ENCODE data around the gene ZNF644.

Gene ZNF644

DNA sequence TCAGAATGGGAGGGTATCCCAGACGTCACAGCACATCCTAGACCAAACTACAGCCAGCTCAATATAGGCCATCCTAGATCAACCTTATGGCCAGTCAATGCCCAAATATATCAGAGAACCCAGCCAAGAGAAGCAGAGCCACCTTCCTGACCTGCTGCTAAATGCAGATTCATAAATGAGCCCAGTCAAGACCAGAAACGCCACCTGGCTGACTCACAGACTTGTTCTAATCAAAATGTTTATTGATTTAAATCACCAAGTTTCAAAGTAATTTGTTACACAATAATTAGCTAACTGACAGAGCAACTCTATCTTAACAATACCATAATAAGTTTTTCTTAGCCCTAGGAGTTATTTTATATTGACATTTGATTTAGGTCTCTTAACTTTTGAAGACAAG is 28.6 kb downstream of the ZNF644 start:
- Histone ChIP-seq H3K36me3 (ENCODE audit: control insufficient read depth, insufficient read depth, low read length) (peaks cover 2% of the 10 kb centered on the region; the same call in 1 of the 2 replicates), H3K27me3 (replicated peaks; ENCODE audit: control insufficient read depth, insufficient read depth, low read length) (no peaks in the 10 kb centered on the region)
- no peak for DNase-seq (ENCODE audit: extremely low read depth, insufficient read length)

DNA sequence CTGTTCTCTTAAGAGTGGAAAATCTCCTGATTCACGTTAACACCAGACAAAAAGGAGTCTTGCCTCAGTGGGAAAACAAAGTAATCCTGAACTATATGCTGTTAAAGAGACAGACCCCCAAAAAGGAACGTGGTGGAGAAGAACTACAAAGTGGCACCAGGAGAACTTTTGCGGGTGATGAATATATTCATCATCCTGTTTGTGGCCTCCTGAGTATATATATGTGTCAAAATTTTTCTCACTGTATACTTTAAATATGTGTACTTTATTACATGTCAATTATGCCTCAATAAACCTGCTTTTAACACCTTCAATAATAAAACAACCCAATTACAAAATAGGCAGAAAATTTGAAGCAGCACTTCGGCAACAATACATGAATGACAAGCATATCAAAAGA is 31.1 kb downstream of the ZNF644 start:
- no peak for DNase-seq (ENCODE audit: extremely low read depth, insufficient read length)
- TF ChIP-seq, protein P1, sequence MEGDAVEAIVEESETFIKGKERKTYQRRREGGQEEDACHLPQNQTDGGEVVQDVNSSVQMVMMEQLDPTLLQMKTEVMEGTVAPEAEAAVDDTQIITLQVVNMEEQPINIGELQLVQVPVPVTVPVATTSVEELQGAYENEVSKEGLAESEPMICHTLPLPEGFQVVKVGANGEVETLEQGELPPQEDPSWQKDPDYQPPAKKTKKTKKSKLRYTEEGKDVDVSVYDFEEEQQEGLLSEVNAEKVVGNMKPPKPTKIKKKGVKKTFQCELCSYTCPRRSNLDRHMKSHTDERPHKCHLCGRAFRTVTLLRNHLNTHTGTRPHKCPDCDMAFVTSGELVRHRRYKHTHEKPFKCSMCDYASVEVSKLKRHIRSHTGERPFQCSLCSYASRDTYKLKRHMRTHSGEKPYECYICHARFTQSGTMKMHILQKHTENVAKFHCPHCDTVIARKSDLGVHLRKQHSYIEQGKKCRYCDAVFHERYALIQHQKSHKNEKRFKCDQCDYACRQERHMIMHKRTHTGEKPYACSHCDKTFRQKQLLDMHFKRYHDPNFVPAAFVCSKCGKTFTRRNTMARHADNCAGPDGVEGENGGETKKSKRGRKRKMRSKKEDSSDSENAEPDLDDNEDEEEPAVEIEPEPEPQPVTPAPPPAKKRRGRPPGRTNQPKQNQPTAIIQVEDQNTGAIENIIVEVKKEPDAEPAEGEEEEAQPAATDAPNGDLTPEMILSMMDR (IDR thresholded peaks at IDR 0.05; ENCODE audit: insufficient read depth, low read length, poor library complexity, severe bottlenecking) = no peak
- Histone ChIP-seq H3K27me3 (replicated peaks; ENCODE audit: control insufficient read depth, insufficient read depth, low read length) (no peaks in the 10 kb centered on the region), H3K36me3 (ENCODE audit: control insufficient read depth, insufficient read depth, low read length) (no peaks in the 10 kb centered on the region; the same call in none of the 2 replicates), H3K4me3 (replicated peaks; ENCODE audit: low read depth, low read length) (no peak overlapping the region)

More for the DNA sequence above, 28.6 kb downstream of the ZNF644 start:
- TF ChIP-seq, protein P1 (IDR thresholded peaks at IDR 0.05; ENCODE audit: insufficient read depth, low read length, poor library complexity, severe bottlenecking) = no peak
- no peak overlapping the region for H3K4me3 ChIP-seq (replicated peaks; ENCODE audit: low read depth, low read length)

DNA sequence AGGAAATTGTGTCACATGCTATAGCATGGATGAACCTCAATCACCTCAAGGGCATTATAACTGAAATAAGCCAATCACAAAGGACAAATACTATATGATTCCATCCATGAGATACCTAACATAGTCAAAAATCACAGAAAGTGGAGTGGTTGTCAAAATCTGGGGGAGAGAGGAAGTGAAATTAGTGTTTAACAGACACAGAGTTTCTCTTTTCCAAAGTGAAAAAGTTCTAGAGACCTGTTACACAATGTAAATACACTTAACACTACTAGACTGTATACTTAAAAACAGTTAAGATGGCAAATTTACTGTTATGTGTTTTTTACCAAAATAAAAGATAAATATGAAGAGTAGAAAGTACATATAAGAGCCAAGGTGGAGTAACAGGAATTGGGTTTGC is 31.8 kb downstream of the ZNF644 start:
- H3K4me3 ChIP-seq (replicated peaks; ENCODE audit: low read depth, low read length) = no peak overlapping the region
- TF ChIP-seq, protein P1 (IDR thresholded peaks at IDR 0.05; ENCODE audit: insufficient read depth, low read length, poor library complexity, severe bottlenecking) = no peak
- peak; percentile 24 for DNase-seq (ENCODE audit: extremely low read depth, insufficient read length)
- no peaks in the 10 kb centered on the region; the same call in none of the 2 replicates for H3K36me3 ChIP-seq (ENCODE audit: control insufficient read depth, insufficient read depth, low read length)
- no peaks in the 10 kb centered on the region for H3K27me3 ChIP-seq (replicated peaks; ENCODE audit: control insufficient read depth, insufficient read depth, low read length)

DNA sequence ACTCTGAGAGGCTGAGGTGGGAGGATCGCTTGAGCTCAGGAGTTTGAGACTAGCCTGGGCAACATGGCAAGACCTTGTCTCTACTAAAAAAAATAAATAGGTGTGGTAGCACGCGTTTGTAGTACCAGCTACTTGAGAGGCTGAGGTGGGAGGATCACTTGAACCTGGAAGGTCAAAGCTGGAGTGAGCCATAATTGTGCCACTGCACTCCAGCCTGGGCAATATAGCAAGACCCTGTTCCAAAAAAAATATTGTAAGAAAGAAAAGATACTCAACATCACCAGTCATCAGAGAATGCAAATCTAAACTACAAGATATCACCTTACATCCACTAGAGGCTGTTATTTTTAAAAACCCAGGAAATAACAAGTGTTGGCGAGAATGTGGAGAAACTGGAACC is 32.5 kb downstream of the ZNF644 start:
- Histone ChIP-seq H3K36me3 (ENCODE audit: control insufficient read depth, insufficient read depth, low read length) (no peaks in the 10 kb centered on the region; the same call in none of the 2 replicates), H3K4me3 (replicated peaks; ENCODE audit: low read depth, low read length) (no peak overlapping the region), H3K27me3 (replicated peaks; ENCODE audit: control insufficient read depth, insufficient read depth, low read length) (no peaks in the 10 kb centered on the region)
- DNase-seq (ENCODE audit: extremely low read depth, insufficient read length) = no peak
- TF ChIP-seq, protein P1 (IDR thresholded peaks at IDR 0.05; ENCODE audit: insufficient read depth, low read length, poor library complexity, severe bottlenecking) = no peak

DNA sequence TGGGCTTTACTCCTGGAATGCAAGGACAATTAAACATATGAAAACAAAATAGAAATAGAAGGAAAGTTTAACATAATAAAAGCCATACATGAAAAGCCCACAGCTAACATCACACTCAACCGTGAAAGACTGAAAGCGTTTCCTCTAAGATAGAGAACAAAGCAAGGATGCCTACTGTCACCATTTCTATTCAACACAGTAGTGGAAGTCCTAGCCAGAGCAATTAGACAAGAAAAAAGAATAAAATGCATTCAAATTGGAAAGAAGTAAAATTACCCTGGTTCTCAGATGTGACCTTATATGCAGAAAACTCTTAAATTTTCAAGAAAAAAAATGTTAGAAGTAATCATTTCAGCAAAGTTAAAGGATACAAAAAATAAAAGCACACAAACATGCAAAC is 34.0 kb downstream of the ZNF644 start:
- Histone ChIP-seq H3K36me3 (ENCODE audit: control insufficient read depth, insufficient read depth, low read length) (no peaks in the 10 kb centered on the region; the same call in 1 of the 2 replicates), H3K4me3 (replicated peaks; ENCODE audit: low read depth, low read length) (no peak overlapping the region), H3K27me3 (replicated peaks; ENCODE audit: control insufficient read depth, insufficient read depth, low read length) (no peaks in the 10 kb centered on the region)
- TF ChIP-seq, protein P1 (IDR thresholded peaks at IDR 0.05; ENCODE audit: insufficient read depth, low read length, poor library complexity, severe bottlenecking) = no peak
- DNase-seq (ENCODE audit: extremely low read depth, insufficient read length) = no peak

DNA sequence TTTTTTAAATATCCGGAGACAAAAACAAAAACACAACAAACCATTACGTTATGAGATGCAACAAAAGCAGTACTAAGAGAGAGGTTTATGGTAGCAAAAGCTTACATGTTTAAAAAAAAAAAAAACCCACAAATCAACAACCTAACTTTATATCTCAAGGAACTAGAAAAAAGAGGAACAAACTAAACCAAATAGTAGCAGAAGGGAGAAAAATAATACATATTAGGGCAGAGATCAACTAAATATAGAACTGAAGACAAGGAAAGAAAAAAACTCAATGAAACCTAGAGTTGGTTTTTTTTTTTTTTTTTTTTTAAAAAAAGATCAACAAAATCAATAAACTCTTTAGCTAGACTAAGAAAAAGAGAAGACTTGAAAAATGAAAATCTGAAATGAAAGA is 34.9 kb downstream of the ZNF644 start:
- no peaks in the 10 kb centered on the region; the same call in 1 of the 2 replicates for H3K36me3 ChIP-seq (ENCODE audit: control insufficient read depth, insufficient read depth, low read length)
- H3K27me3 ChIP-seq (replicated peaks; ENCODE audit: control insufficient read depth, insufficient read depth, low read length) = no peaks in the 10 kb centered on the region
- H3K4me3 ChIP-seq (replicated peaks; ENCODE audit: low read depth, low read length) = no peak overlapping the region
- DNase-seq (ENCODE audit: extremely low read depth, insufficient read length) = no peak
- TF ChIP-seq, protein P1 (IDR thresholded peaks at IDR 0.05; ENCODE audit: insufficient read depth, low read length, poor library complexity, severe bottlenecking) = no peak

Data from GM06990 (cell line).